ENCODE measurements around the gene MGST2.

Gene MGST2

GRCh38 chr4:139712882-139713281 is 47.3 kb downstream of the MGST2 start:
- no peak for DNase-seq

DNA sequence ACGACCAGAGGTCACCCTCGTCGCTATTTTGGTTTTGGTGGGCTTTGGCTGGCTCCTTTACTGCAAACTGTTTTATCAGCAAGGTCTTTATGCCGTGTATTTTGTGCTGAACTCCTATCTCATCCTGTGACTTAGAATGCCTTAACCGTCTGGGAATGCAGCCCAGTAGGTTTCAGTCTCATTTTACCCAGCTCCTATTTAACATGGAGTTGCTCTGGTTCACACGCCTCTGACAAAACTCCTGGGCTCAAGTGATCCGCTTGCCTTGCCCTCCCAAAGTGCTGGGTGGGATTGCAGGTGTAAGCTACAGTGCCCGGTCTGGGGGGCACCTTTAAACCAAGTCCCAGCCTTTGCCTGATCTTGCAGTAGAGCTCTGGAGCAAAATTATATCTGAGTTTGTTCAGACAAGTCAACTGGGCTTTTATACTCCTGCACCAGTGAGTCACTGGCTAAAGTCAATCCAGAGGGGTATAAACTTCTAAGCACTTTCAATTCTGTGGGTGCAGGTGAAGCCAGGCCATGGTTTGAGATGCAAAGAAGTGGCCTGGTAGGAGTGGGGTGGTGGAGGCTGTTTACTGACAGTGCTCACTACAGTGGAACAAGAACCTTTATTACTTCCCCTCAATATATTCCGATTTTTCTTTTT is 50.2 kb downstream of the MGST2 start:
- DNase-seq: no peak

GRCh38 chr4:139718358-139718757 is 52.7 kb downstream of the MGST2 start:
- DNase-seq: no peak

GRCh38 chr4:139718833-139719232 is 53.2 kb downstream of the MGST2 start:
- no peak for DNase-seq

DNA sequence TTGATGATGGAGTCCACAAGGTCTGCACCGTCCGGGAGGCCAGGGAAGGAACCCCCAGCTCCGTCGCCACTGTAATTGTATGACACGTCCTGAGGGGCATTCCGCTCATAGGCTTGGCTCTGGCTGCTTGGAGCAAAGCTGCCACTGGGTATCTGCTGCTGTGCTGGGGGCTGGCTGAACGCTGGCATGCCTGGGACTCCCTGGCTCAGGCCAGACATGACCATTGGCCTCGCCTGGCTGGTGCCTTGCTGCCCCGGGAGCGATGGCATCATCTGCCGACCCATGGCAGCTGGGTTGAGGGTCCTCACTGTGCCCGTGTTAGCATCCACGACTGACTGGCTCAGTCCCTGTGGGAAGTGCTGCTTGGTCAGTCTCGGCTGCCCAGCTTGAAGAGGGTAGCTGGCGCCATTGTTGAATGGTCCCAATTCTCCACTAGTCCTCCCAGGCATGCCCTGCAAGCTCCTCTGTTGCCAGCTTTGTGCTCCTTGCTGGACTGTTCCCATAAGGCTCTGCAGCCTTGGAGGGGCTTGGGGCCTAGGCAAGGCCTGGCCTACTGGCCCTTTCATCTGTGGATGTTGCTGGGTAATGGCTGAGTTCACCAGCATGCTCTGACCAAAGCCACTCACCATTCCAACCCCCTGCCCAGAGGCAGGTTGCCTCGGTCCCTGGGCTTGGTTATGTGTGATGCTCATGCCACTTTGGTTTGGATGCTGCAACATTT is 53.9 kb downstream of the MGST2 start:
- DNase-seq: no peak

- DNase-seq: no peak
These were observed 55.2 kb downstream of the MGST2 start for GRCh38 chr4:139720806-139721205.

DNA sequence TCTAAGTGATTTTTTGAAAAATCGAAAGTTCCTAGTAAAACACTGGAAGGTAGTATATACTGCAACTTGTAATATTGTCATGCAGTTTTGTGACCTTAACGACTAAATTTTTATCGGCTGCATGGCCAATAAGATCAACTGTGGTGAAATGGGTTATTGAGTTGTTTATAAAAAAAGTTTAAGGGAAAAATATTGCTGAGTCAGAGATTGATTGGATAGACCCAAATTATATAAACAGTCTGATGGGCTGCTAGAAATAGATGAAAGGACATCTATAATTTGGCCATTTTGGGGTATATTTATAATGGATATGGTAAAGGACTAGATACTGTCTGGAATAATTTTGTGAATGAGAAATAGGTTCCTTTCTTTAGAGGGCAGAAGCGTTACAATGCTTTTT is 56.2 kb downstream of the MGST2 start:
- no peak for DNase-seq

- DNase-seq: no peak
These were observed 59.6 kb downstream of the MGST2 start for GRCh38 chr4:139725236-139725635.

DNA sequence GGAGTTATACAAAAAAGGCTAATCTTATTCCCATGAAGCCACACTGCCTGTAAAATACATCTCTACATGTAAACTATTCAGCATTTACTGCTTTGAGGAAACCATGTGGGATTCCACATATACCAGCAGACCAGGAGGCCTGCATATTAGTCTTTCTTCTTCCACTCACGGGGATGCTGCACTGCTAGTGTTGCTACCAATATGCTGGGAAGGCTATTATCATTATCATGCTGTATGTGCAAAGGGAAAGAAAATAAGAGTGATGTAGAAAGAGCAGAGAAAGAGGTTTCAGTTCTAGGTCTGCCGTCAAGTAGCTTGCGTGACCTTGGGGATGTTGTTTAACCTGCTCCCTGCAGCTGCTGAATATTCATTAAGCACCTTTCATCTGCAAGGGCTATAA is 61.0 kb downstream of the MGST2 start:
- DNase-seq: no peak

DNA sequence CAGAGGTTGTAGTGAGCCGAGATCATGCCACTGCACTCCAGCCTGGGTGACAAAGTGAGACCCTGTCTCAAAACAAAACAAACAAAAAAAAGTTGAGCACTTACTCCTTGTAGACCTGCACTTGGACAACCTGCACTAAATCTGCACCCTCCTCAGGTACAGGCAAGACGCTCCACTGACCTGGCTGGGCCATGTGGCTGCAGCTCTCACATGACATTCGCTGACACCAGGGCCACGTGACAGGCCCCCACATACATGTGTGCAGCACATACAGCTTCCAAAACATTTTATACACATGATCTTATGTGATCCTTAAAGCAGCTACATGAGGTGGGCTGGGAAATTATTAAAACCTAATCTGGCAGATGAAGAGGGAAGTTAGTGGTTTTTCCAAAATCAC is 62.5 kb downstream of the MGST2 start:
- no peak for DNase-seq

GRCh38 chr4:139728840-139729239 is 63.2 kb downstream of the MGST2 start:
- DNase-seq: no peak

DNA sequence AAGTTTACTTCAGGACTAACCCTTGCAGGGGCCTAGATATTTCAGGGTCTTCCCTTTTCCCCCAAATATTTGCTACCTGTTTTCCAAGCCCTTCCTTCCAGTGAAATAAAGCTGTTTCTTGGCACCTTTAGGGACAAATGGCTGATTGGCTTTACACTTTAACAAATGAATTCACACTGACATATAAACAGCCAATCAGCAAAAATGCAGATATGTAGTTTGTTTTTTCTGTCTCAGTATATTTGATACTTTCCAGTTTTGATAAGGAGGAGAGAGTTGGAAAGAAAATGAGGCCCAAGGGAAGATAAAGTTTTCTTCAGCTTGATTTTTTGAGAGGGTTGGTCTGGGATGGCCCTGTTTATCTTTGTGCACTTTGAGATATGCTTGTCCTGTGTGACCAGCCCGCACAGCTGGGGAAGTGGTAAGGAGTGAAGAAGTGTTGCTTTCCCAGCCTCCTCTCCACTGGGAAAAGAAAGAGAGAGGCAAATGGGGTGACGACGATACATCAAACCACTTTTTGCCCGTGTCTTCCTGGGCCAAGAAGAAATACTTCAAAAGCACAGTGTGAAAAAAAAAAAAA is 67.5 kb downstream of the MGST2 start:
- DNase-seq: no peak

DNA sequence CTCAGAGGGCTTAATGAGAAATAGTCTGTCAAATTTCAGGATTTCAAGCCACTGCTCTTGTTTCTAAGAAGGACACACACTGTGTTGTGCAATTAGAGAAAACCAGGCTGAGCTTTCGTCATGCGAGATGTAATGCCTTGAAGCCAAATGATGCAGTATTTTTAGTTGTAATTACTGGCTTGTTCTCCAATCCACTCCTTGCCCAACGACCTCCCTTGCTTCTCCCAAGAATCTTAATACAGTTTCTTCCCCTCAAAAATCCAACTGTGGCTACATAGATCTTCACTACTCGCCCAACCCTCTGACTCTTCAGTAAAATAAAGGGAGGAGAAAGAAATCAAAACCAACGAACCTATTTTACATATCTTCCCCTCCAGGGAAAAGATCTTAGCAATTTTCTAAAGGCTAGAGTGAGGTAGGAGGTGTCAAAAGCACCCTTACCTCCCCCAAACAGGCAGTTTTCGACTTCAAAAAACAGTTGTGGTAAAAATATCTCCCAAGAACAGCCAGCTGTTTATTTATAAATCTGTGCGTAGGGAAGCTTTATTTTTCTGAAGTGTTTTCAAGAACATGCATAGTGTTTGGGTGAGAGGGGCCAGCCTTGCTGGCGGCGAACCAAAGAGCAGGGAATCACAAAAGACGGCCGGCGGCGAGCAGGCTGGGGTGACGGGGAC is 68.7 kb downstream of the MGST2 start:
- DNase-seq: no peak

GRCh38 chr4:139734875-139735380 is 69.3 kb downstream of the MGST2 start:
- DNase-seq: peak; percentile 94

DNA sequence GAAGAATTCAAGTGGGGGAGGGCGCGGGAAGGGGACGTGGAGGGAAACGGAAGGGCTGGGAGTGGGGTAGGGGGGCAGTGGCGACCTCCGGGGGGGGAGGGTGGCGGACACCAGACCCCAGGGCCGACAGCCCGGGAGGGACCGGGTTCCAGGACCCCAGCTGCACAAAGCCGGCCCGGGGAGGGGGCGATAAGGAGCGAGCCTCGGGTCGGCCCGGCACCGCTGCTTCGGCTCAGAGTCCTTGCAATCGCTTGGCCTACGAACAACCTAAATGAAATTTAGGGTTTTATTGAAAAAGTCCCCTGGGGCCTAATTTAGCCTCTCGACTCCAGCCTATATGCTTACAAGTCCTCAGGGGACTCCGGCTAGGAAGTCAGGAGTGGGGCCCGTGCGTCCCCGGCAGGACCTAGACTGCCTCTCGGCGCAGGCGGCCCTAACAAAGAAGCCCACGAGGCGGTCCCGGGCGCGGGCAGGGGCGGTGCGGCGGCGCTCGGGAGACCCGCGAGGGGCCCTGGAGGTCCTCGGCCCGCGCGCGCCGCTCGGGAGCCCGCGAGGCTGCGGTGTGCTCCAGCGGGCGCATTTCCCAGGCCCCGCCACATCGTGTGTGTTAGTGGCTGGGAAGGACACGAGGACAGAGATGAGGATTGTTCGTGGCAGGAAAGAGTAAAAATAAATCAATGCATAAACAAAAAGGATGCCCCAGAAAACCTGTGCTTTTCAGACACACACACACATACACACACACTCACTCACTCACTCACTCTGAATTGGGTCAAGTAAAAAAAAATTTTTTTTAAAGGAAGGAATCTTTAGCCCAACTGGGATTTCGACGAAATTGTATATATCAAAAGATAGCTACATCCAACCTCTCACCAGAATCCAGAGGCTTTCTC is 70.0 kb downstream of the MGST2 start:
- peak; percentile 76 for DNase-seq

DNA sequence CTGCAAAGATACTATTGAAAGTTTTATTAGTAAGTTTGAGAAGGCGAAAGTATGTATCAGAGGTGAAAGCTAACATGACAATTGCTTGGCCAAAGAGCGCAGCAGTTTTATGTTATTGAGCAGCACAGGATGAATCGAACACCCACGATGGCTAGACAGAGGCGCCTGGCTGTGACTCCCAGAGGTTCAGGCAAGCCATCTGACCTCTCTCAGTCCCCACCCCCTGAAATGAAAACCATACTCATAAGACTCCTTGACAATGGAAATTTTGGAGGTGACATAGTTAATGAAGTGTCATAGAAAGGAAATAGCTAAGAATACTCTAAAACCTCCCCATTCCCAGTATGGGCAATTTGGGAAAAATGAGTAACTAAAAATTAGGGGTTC is 70.6 kb downstream of the MGST2 start:
- DNase-seq: no peak

DNA sequence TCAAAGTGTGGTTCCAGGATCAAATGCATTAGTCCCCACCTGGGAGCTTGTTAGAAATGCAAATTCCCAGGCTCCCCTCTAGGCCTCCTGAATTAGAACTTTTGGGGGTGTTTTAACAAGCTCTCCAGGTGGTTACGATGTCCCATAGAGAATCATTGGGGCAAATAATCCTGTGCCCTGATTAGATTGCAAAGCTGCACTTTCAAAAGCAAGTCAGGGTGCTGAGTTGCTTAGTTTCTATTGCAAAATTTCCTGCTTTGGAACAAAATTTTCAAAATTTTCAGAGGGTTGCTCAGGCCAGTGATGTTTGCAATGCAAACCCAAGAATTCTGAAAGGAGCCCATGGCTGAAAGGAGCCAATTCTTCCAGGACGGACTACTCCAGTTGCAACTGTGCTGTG is 71.0 kb downstream of the MGST2 start:
- no peak for DNase-seq

DNA sequence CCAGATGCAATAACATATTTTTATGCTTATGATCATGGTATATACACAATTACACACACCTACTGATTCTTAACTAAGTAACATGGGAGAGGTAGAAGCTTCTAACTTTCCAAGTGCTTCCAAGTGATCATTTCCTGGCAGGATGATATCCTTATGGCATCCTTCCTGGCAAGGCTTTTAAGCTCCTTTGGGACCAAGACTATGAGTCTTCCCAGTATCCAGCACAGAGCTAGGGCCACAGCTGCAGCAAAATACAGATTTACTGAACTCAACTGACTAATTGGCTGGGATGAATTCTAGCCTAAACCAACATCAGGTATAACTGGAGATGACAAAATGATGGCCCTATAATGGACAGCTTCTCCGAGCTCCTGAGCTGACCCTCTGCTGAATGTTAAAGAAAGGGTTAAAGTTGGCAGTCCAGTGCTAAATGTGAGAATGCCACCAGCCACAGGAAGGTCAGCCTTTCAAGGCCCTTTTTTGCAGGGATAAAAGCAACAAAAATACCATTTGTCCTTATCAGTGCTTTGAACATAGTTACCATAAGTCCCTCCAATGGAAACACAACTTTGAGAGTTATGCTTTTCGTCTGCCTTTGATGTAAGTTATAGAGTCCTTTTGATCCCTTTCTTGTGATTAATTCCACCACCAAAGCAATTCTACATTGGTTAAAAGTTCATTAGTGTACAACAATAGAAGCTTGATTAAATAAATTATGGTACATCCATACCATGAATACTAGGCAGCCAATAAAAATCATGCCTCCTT is 73.4 kb downstream of the MGST2 start:
- DNase-seq: no peak

- DNase-seq: no peak
These were observed 74.5 kb downstream of the MGST2 start for GRCh38 chr4:139740121-139740520.

DNA sequence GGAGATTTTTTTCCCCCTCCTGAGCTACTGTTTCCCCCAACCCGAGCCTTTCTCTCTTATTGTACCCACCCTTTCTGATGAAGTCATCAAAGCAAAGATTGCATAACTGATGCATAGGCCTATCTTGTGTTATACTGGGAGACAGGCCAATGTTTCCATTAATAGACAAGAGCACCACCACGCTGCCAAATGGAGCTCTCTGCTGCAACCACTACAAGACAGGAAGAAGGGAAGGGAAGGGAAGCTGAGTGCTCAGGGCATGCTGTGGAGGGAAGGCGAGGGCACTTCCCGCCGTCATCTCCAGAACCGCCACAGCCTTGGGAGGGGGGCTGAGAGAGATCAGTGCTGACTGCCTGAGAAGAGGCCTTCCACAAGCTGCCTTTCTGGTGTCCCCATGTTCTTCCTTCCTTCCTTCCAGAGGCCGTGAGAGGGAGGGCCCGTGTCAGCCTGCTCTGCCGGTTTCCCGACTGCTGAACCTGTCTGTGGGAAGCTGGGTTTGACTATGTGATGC is 75.0 kb downstream of the MGST2 start:
- no peak for DNase-seq

DNA sequence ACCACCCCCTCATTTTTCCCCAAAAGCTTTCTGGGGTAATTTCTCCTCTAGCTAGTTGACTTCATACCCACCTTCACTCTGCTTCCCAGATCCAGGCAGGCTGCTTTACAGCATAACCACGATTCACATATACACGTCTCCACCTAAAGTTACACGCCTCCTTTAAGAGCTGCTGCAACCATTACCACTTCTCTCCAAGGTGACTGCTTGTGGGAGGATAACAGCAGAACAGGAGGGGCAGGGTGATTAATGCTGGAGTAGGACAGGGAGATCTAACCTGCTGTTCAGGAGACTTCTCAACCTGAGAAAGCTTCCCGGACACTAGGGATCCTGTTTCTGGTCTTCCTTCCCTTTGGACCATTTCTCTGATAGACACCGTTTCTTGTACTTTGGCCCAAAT is 77.4 kb downstream of the MGST2 start:
- no peak for DNase-seq

DNA sequence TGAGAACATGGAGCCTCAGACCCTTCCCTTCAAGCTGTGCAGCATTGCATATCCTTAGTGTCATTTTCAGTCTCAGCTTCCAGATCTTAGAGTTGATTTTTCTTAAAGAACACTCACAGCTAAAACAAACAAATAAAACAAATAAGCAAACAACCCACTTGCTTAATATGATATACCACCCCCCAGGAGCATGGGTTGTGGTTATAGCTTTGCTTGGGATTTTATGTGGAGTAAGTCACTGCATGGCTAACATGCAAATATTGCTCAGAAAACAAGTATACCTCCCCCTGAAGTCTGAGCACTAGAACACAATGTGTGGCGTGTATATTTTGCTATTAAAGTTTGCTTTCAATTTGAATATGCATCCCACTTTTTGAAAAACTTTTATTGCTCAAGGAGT is 78.6 kb downstream of the MGST2 start:
- no peak for DNase-seq
